ENCODE data around the gene RPAP3. TPM values are rescaled to one million over a fixed set of nuclear protein-coding genes. Genes with fewer than 3 reads are reported as not detected.

RPAP3 gene
- total RNA-seq, 2 donors from 2014 or later = 8.1 to 16.8 TPM

GRCh38 chr12:47748899-47749298, 43.1 kb upstream of the RPAP3 start:
- DNase-seq (ENCODE audit: low spot score) (no peak), ATAC-seq (ENCODE audit: insufficient number of reproducible peaks, low FRiP score, low read depth) (no peak)
- Histone ChIP-seq H3K9me3 (no peaks in the 10 kb centered on the region), H3K27me3 (replicated peaks; ENCODE audit: insufficient read depth) (no peaks in the 10 kb centered on the region), H3K4me1 (ENCODE audit: control insufficient read depth in 1 of 2, low read depth in 2 of 2) (peaks cover 16 to 29% of the 10 kb centered on the region in 2 donors), H3K36me3 (peaks cover 30% of the 10 kb centered on the region), H3K27ac (no peak overlapping the region), H3K4me3 (no peak overlapping the region)
- no peak for TF ChIP-seq CTCF (IDR thresholded peaks at IDR 0.05)

- ATAC-seq (ENCODE audit: insufficient number of reproducible peaks, low FRiP score, low read depth) (no peak), DNase-seq (ENCODE audit: low spot score) (no peak)
- H3K9me3 ChIP-seq = no peaks in the 10 kb centered on the region
- no peaks in the 10 kb centered on the region for H3K27me3 ChIP-seq (replicated peaks; ENCODE audit: insufficient read depth)
- peaks cover 12 to 25% of the 10 kb centered on the region in 2 donors for H3K4me1 ChIP-seq (ENCODE audit: control insufficient read depth in 1 of 2, low read depth in 2 of 2)
- H3K27ac ChIP-seq = no peak overlapping the region
- no peak for TF ChIP-seq CTCF (IDR thresholded peaks at IDR 0.05)
- H3K4me3 ChIP-seq = no peak overlapping the region
- H3K36me3 ChIP-seq = peaks cover 30% of the 10 kb centered on the region
Measured at GRCh38 chr12:47748507-47748828, 42.6 kb upstream of the RPAP3 start.

- H3K4me1 ChIP-seq (ENCODE audit: control insufficient read depth in 1 of 2, low read depth in 2 of 2) = peaks cover 8 to 19% of the 10 kb centered on the region in 2 donors
- no peak for ATAC-seq (ENCODE audit: insufficient number of reproducible peaks, low FRiP score, low read depth)
- no peaks in the 10 kb centered on the region for H3K9me3 ChIP-seq
- no peaks in the 10 kb centered on the region for H3K27me3 ChIP-seq (replicated peaks; ENCODE audit: insufficient read depth)
- no peak for DNase-seq (ENCODE audit: low spot score)
- H3K36me3 ChIP-seq = peaks cover 30% of the 10 kb centered on the region
- no peak overlapping the region for H3K27ac ChIP-seq
- no peak overlapping the region for H3K4me3 ChIP-seq
- TF ChIP-seq CTCF (IDR thresholded peaks at IDR 0.05) = no peak
Measured at GRCh38 chr12:47747596-47748506, 42.0 kb upstream of the RPAP3 start.

- ATAC-seq (ENCODE audit: insufficient number of reproducible peaks, low FRiP score, low read depth) (no peak), DNase-seq (ENCODE audit: low spot score) (no peak)
- peaks cover 30% of the 10 kb centered on the region for H3K36me3 ChIP-seq
- no peak overlapping the region for H3K27ac ChIP-seq
- no peaks in the 10 kb centered on the region for H3K9me3 ChIP-seq
- H3K4me1 ChIP-seq (ENCODE audit: control insufficient read depth in 1 of 2, low read depth in 2 of 2) = peaks cover under 1 to 11% of the 10 kb centered on the region in 2 donors
- no peak overlapping the region for H3K4me3 ChIP-seq
- TF ChIP-seq CTCF (IDR thresholded peaks at IDR 0.05) = no peak
- H3K27me3 ChIP-seq (replicated peaks; ENCODE audit: insufficient read depth) = no peaks in the 10 kb centered on the region
Measured at GRCh38 chr12:47747126-47747525, 41.3 kb upstream of the RPAP3 start.

- Histone ChIP-seq H3K27ac (no peak overlapping the region), H3K4me3 (no peak overlapping the region), H3K27me3 (replicated peaks; ENCODE audit: insufficient read depth) (no peaks in the 10 kb centered on the region), H3K36me3 (peaks cover 30% of the 10 kb centered on the region), H3K4me1 (ENCODE audit: control insufficient read depth in 1 of 2, low read depth in 2 of 2) (peaks cover 5 to 10% of the 10 kb centered on the region in 2 donors), H3K9me3 (no peaks in the 10 kb centered on the region)
- ATAC-seq (ENCODE audit: insufficient number of reproducible peaks, low FRiP score, low read depth) (no peak), DNase-seq (ENCODE audit: low spot score) (no peak)
- TF ChIP-seq CTCF (IDR thresholded peaks at IDR 0.05) = no peak
Measured at GRCh38 chr12:47746523-47746922, 40.7 kb upstream of the RPAP3 start.

All from thoracic aorta (tissue), 2 donors.